OCI-LY7 (cell line): ENCODE results near the gene THEMIS.

Source experiments
- CTCF ChIP-seq: fragments of 200-600 bp; sonication (generic); conservative IDR thresholded peaks from 2 replicates; pipeline ENCODE4 v1.5.1; 2014; ENCODE audit warnings: mild to moderate bottlenecking, antibody characterized with exemption, low read length, moderate library complexity, mixed read lengths
- EZH2phosphoT487 ChIP-seq: fragments of 200-600 bp; sonication (generic); IDR thresholded peaks from 2 replicates; pipeline ENCODE4 v1.6.1; 2018; ENCODE audit warnings: low read depth, borderline replicate concordance, mild to moderate bottlenecking, mixed run types, antibody characterized with exemption, low read length, moderate library complexity, mixed read lengths

- TF ChIP-seq CTCF (no peak), EZH2phosphoT487 (no peak)
Measured at GRCh38 chr6:127933852-127934840, 33.3 kb upstream of the THEMIS start.
